Measurements from ENCODE around the gene ATIC.

ATIC gene

GRCh38 chr2:215311625-215312396 lies at the start of gene ATIC:
Gene ATIC, plus strand, starts transcription at chr2:215312059. Its CDS starts 84 bp downstream, at chr2:215312143.
- DNase-seq: peak; percentile 93

- DNase-seq: no peak
These were observed 49.6 kb upstream of the ATIC start for GRCh38 chr2:215262303-215262702.

- DNase-seq: no peak
These were observed 49.0 kb upstream of the ATIC start for GRCh38 chr2:215262741-215263362.

GRCh38 chr2:215264374-215264773 lies 47.5 kb upstream of the ATIC start:
- no peak for DNase-seq

- DNase-seq: peak; percentile 85
These were observed 42.3 kb upstream of the ATIC start for GRCh38 chr2:215269397-215270117.

GRCh38 chr2:215270118-215270451 lies 41.8 kb upstream of the ATIC start:
- DNase-seq: no peak

- no peak for DNase-seq
These were observed 40.4 kb upstream of the ATIC start for GRCh38 chr2:215271446-215271845.

GRCh38 chr2:215272918-215273317 lies 38.9 kb upstream of the ATIC start:
- no peak for DNase-seq

- DNase-seq: no peak
These were observed 37.0 kb upstream of the ATIC start for GRCh38 chr2:215274829-215275228.

GRCh38 chr2:215275824-215276223 lies 36.0 kb upstream of the ATIC start:
- DNase-seq: no peak

- DNase-seq: no peak
These were observed 33.9 kb upstream of the ATIC start for GRCh38 chr2:215277944-215278343.

GRCh38 chr2:215280326-215280725 lies 31.5 kb upstream of the ATIC start:
- no peak for DNase-seq

- DNase-seq: no peak
These were observed 28.6 kb upstream of the ATIC start for GRCh38 chr2:215283221-215283620.

GRCh38 chr2:215286309-215286708 lies 25.6 kb upstream of the ATIC start:
- DNase-seq: no peak

- DNase-seq: peak; percentile 50
These were observed 23.6 kb upstream of the ATIC start for GRCh38 chr2:215288112-215288815.

GRCh38 chr2:215290980-215291599 lies 20.8 kb upstream of the ATIC start:
- no peak for DNase-seq

- DNase-seq: no peak
These were observed 18.0 kb upstream of the ATIC start for GRCh38 chr2:215293879-215294278.

GRCh38 chr2:215299337-215299859 lies 12.5 kb upstream of the ATIC start:
- DNase-seq: no peak

GRCh38 chr2:215301994-215302393 lies 9.9 kb upstream of the ATIC start:
- no peak for DNase-seq

GRCh38 chr2:215311259-215311624 lies 617 bp upstream of the ATIC start:
- DNase-seq: peak; percentile 46

GRCh38 chr2:215313255-215313613 lies 1.4 kb downstream of the ATIC start:
- no peak for DNase-seq

GRCh38 chr2:215314896-215315295 lies 3.0 kb downstream of the ATIC start:
- no peak for DNase-seq

- DNase-seq: no peak
These were observed 3.4 kb downstream of the ATIC start for GRCh38 chr2:215315301-215315700.
